GM19468 (cell line): ENCODE results near the gene MBOAT7.

ENCODE experiments used
- ATAC-seq: cut with Tn5 transposase; IDR thresholded peaks from one replicate; pipeline ENCODE4 v1.9.1; 2021; ENCODE audit warnings: mild to moderate bottlenecking, moderate library complexity, moderate number of reproducible peaks; ENCODE audit not compliant: unreplicated experiment; ENCODE audit errors: extremely low read depth

Gene MBOAT7

GRCh38 chr19:54147676-54148075 is 41.7 kb downstream of the MBOAT7 start:
- no peak for ATAC-seq

DNA sequence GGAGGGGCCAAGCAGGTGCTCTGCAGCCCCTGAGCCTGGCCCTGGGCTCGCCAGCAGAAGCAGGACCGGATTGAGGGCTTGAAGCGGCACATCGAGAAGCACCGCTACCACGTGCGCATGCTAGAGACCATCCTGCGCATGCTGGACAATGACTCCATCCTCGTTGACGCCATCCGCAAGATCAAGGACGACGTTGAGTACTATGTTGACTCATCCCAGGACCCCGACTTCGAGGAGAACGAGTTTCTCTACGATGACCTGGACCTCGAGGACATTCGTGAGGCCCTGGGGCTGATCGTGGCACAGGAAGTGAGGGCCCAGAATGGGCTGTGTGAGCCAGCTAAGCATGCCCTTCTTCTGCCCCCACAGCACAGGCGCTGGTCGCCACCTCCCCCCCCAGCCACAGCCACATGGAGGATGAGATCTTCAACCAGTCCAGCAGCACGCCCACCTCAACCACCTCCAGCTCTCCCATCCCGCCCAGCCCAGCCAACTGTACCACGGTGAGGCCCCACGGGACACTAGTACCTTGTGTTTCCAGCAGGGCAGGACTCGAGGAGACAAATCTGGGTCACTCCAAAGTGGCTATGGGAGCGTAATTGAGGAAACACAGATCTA is 43.7 kb downstream of the MBOAT7 start:
- no peak for ATAC-seq

GRCh38 chr19:54142166-54142780 is 47.1 kb downstream of the MBOAT7 start:
- ATAC-seq, result no peak

DNA sequence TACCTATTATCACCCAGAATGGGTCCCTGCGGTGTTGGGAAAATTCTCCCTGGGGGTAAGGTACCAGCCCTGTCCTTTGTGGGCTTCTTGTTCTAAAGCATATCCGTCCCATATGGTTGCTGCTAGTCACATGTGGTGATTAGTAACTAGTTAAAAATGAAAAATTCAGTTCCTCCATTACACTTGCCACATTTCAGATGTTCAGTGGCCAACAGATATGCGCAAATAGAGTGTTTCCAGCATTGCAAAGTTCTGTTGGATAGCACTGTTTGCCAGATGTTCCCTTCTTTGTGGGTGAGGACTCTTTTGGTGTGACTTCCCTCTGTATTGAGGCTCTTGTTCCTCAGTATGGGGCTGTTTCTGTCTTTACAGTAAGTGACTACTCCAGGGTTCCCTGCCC is 48.0 kb downstream of the MBOAT7 start:
- no peak for ATAC-seq

- no peak for ATAC-seq
Observed at GRCh38 chr19:54138489-54139256, 50.7 kb downstream of the MBOAT7 start.

DNA sequence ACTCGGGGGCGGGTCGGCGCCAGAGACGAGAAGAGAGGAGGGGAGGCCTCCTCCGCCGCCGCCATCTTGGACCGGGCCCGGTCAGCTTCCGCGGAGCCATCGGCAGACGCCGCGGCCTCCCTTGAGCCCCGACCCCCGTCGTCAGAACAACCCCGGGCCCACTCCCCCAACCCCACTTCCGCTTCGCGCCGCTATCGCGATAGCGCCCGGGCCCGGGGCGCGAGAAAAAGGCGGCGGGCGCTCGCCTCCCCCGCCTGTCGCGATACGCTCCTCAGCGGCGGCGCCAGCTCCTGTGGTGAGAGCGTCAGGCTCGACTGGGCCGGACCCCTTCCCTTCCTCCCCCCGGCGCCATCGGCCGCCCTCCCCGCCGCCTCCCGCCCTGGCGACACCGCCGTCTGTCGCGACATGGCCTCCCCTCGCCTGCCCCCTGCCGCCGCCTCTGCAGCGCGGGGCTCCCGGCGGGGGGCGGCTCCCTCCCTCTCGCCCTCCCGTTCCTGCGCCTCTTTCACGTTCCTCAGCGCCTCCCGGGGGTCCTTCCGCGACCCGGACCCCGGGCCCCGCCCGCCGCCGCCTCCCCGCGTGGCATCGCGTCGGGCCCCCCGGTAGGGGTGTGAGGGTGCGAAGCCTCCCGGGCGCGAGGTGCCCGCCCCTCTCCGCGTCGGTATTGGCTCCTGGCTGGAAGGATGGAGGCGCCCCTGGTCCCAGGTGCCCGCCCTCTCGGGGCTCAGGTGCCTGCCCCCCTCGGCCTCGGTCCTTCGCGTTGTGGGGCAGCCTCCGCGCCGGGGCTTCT is 51.5 kb downstream of the MBOAT7 start, which contains the start of gene CNOT3:
TSS of gene CNOT3 (plus strand) at position 64 of the 790 bp plus-strand sequence. CDS start 5,217 bp downstream, outside the sequence.
- ATAC-seq, result no peak

DNA sequence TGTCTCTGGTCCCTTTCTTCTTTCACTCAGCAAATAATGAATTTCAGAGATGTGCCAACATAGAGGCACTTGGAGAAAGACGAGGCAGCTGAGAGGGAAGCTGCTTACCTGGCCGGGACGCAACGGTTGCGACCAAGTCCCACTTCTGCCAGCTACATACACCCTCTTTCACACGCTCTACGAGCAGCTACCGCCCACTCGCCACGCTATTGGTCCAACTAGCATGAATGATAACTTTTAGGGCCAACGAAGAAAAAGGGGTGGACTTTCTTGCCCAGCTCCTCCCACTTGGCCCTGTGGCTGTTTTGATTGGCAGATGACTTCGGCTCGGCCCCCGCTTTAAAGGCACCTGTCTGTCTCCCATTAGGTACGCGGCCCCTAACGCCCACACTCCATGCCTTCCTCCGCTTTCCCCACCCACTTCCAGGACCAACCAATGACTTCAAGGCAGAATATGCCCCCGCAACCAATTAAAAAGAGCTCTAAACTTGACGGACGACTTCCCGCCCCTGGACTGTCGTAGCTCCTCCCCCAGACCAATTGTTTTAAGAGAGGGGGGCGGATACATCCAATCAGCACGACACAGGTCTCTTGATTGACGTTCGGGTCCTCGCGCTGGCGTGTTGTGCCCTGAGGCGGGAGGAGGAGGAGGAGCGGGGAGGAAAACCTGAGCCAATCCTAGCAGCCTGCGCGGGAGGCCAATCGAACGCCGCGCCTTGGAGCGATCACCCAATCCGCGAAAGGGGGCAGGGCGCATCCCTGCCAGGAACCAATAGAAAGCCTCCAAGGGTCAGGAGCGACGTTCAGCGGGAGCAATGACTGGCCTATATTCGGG is 52.3 kb downstream of the MBOAT7 start:
- ATAC-seq, result peak; percentile 68

DNA sequence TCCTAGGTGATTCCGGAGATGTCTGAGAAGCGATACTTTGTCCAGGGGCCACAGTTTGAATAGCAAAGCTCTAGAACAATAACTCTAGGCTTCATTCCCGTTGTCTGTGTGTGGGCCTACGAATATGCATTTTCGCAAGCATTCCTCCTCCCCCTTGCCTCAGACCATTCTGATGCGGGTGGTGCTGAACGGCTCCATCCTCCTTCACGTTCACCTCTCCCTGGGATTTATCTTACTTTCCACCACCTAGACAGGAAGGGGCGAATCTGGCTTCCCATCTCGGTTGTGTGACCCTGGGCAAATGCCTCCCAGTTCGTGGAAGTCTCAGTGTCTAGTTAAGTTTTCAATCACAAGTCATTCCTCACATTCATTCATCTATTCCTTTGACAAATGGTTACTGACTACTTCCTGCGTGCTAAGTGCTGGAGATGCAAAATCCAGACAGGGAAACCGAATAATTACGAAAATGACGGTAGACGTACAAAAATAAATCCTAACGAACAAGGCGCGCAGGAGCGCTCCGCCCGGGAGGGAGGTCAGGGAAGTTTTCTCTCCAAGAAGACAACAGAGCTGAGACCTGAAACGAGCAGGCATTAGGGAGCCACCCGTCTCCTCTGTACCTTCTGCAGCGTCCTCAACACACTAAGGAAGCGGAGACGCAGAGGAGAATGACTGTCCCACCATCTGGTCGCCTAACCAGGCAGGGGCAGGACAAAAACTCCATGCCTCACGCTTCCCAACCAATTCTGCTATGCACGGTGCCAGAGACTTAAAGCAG is 53.1 kb downstream of the MBOAT7 start:
- no peak for ATAC-seq

DNA sequence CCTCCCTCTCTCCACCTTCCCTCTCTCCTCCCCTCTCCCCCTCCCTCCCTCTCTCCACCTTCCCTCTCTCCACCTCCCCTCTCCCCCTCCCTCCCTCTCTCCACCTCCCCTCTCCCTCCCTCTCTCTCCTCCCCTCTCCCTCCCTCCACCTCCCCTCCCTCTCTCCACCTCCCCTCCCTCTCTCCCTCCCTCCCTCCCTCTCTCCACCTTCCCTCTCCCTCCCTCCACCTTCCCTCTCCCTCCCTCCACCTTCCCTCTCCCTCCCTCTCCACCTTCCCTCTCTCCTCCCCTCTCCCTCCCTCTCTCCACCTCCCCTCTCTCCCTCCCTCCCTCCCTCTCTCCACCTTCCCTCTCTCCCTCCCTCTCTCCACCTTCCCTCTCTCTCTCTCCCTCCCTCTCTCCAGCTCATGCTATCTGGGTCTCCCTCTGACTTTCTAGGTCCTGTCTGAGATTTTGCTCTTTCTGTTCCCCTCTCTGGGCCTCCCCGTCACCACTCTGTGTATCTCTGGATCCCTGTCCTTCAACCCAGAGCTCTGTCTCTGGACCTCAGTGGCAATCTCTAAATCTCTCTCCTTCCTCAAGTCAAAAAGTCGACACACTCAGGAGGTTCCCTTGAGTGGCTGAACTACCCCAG is 55.3 kb downstream of the MBOAT7 start:
- no peak for ATAC-seq

DNA sequence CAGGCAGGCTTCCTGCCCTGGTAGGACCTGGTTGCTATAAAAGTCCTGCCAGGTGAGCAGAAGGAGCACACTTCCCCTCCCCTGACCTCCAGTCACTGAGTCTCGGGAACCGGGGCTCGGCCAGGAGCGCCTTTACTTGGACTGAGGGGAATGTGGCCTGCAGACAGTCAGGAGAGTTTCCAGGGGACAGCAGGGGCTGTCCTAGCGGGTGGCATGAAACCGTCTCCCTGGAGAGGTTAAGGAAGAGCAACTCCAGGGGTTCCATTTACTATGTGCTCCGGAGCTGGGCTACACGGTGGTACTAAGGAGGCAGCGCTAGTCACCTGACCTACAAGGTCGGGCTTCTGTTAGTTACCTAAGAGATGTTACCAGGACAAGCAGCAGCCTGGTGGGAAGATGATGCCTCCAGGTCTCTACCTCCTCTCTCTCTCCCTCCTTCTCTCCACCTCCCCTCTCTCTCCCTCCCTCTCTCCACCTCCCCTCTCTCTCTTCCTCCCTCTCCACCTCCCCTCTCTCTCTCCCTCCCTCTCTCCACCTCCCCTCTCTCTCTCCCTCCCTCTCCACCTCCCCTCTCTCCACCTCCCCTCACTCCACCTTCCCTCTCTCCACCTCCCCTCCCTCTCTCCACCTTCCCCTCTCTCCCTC is 55.9 kb downstream of the MBOAT7 start:
- no peak for ATAC-seq

GRCh38 chr19:54129617-54129996 is 59.8 kb downstream of the MBOAT7 start:
- no peak for ATAC-seq

DNA sequence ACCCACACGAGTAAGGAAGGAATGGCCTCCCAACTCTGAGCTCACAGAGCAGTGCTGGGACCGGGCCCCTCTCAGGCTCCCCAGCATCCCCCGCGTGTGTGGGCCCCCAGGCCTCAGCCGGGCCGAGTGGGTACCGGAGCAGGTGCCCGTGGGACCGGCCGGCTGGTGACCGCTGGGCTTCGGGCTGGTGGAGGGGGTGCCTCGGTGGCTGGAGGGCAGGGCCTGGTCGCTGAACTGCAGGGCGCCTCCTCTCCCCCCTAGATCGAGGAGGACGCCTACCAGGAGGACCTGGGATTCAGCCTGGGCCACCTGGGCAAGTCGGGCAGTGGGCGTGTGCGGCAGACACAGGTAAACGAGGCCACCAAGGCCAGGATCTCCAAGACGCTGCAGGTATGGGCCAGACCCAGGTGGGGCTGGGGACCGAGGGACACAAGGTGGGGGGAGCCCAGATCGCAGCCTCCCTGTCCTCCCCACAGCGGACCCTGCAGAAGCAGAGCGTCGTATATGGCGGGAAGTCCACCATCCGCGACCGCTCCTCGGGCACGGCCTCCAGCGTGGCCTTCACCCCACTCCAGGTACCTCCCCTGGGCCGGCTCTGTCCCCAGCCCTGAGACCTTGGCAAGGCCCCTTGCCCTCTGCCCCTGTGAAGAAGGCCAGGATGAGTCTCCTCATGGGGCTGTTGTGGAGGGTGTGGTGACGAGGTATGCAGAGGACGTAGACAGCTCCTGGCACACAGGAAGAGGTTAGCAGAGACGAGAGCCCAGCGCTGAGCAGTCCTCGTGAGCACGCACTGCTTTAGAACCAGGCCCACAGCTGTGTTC is 60.4 kb downstream of the MBOAT7 start:
- ATAC-seq, result no peak

DNA sequence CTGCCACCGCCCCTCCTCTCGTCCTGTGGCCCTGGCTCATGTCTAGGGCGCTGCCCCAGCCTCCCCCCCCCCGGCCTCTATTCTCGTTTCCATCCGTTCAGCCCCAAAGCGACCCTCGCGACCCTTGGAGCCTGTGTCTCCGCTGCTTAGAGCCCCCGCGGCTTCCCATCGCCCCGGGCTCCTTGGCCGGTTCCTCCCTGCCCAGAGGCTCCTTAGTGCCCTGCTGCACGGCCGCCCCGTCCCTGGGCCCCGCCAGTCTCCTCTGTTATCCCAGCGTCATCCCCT is 61.0 kb downstream of the MBOAT7 start:
- no peak for ATAC-seq

DNA sequence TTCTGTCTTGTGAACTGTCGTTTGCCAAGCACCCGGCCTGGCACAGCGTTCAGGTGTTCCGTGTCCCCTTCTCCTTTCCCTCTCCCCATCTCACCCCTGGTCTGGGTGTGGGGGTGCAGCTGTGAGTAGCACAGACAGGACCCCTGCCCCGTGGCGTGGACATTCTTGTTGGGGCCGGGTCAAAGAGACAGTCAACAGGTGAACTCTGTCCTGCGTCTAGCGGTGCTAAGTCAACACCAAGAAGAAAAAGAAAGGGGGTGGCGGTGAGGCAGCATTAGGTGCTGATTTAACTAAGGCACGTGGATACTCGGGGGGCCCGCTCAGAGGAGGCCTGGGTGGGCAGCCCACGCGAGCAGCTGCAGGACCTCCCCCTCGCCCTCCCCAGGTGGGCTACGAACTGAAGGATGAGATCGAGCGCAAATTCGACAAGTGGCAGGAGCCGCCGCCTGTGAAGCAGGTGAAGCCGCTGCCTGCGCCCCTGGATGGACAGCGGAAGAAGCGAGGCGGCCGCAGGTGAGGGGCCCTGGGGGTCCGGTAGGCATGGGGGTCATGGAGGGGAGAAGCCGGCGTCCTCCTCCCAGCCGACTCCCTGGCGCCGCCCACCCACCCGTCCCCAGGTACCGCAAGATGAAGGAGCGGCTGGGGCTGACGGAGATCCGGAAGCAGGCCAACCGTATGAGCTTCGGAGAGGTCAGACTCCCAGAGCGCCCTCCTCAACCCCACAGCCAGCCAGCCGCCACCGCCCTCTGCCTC is 61.5 kb downstream of the MBOAT7 start:
- ATAC-seq, result no peak

DNA sequence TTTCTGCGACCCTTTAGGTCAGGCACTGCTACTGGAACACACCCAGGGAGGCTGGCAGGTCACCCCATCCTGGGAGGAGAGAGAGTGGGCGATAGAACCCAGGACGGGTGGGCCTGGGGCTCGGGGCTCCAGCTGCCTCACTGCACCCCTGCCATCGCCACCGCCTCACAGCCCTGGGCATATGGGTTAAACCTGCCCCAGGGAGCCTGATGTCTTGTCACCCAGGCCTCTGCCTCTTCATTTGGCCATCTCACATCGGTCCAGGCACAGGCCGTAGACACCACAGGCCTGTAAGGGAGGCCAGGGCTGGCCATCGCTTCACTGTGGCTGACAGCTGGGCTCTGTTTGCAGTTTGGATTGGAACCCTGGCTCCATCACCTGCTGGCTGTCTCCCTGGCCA is 63.7 kb downstream of the MBOAT7 start:
- no peak for ATAC-seq

- no peak for ATAC-seq
Observed at GRCh38 chr19:54124393-54124792, 65.0 kb downstream of the MBOAT7 start.

DNA sequence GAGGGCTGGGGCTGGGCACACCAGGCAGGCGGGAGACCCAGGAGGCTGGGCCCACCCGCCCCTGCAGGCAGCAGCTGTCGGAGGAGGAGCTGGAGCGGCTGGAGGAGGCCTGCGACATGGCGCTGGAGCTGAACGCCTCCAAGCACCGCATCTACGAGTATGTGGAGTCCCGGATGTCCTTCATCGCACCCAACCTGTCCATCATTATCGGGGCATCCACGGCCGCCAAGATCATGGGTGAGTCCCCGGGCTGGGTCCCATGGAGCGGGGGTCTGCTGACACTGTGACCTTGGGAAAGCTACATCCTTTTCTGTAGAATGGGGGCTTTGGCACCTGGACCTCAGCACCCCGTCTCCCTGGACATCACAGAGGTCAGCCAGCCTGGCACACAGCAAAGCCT is 65.7 kb downstream of the MBOAT7 start:
- no peak for ATAC-seq
